T47D (cell line): Measurements from ENCODE around the gene STX10.
"Not testable (repeated sequence)": the region's sequence is repeated elsewhere in the genome, so short reads cannot be mapped to it uniquely, and the experiment has no call there.

Experiments
- DNase-seq, 2 experiments: peaks; one replicate each; pipeline versions ENCODE4 v3.0.0 to v3.0.0-alpha.2; 2011 to 2012; ENCODE audit warnings: low read depth in 1 of 2, low spot score in 1 of 2
- JUND ChIP-seq: IDR thresholded peaks from 2 replicates; pipeline ENCODE4 v1.6.1; 2012; ENCODE audit warnings: low read depth
- in situ Hi-C: cut with HindIII; loops from 2 replicates; pipeline ENCODE4 v1.10.0; 2016; ENCODE audit warnings: low sequenced_read_pairs, low pct_unique_long_range_greater_than_20kb

Gene STX10

GRCh38 chr19:13150187-13150930 lies at the start of gene STX10, which contains the start of gene IER2:
STX10 (minus strand) TSS chr19:13150375; CDS start chr19:13150173, 202 bp downstream.
IER2 (plus strand) TSS chr19:13150411; CDS start chr19:13153187, 2,776 bp downstream.
- DNase-seq = peak; percentile 75 to 93
- in situ Hi-C loops = no loop called here
- no peak for TF ChIP-seq JUND

- DNase-seq = no peak
- no peak for TF ChIP-seq JUND
- in situ Hi-C loops = no loop called here
Measured at GRCh38 chr19:13198634-13199033, 48.5 kb upstream of the STX10 start.

- TF ChIP-seq JUND = no peak
- peak in 1 of 2 experiments; percentile 25 for DNase-seq
- in situ Hi-C loops = no loop called here
Measured at GRCh38 chr19:13195678-13196077, 45.5 kb upstream of the STX10 start.

- no peak for DNase-seq
- TF ChIP-seq JUND = no peak
- in situ Hi-C loops = no loop called here
Measured at GRCh38 chr19:13190781-13191540, 40.8 kb upstream of the STX10 start.

GRCh38 chr19:13189600-13189999 lies 39.4 kb upstream of the STX10 start:
- no peak for TF ChIP-seq JUND
- in situ Hi-C loops = no loop called here
- no peak for DNase-seq

- no peak for DNase-seq
- in situ Hi-C loops = no loop called here
Measured at GRCh38 chr19:13187419-13187818, 37.2 kb upstream of the STX10 start.

GRCh38 chr19:13186688-13187087 lies 36.5 kb upstream of the STX10 start:
- in situ Hi-C loops, DNase-seq: not testable (repeated sequence)

More at GRCh38 chr19:13187419-13187818, 37.2 kb upstream of the STX10 start:
- no peak for TF ChIP-seq JUND

- in situ Hi-C loops, DNase-seq: not testable (repeated sequence)
Measured at GRCh38 chr19:13185763-13186657, 35.8 kb upstream of the STX10 start.

GRCh38 chr19:13184926-13185325 lies 34.8 kb upstream of the STX10 start:
- in situ Hi-C loops, DNase-seq: not testable (repeated sequence)

- DNase-seq = peak; percentile 26 to 35
- TF ChIP-seq JUND = no peak
- in situ Hi-C loops = no loop called here
Measured at GRCh38 chr19:13181747-13182388, 31.7 kb upstream of the STX10 start.

GRCh38 chr19:13178291-13178690 lies 28.1 kb upstream of the STX10 start:
- DNase-seq, in situ Hi-C loops: not testable (repeated sequence)

- DNase-seq, in situ Hi-C loops: not testable (repeated sequence)
Measured at GRCh38 chr19:13177584-13177983, 27.4 kb upstream of the STX10 start.
